HepG2 (cell line): ENCODE results near the gene DNAJC19. TPM values are rescaled to one million over a fixed set of nuclear protein-coding genes. Genes with fewer than 3 reads are reported as not detected.

ENCODE experiments used
- ATAD3A ChIP-seq: sonication (generic); formaldehyde crosslinking; IDR thresholded peaks from 2 replicates; pipeline ENCODE4 v1.4.0; 2020; ENCODE audit warnings: missing genetic modification reagents
- BRCA1 ChIP-seq: sonication (generic); formaldehyde crosslinking; IDR thresholded peaks from 2 replicates; pipeline ENCODE4 v1.4.0; 2020; ENCODE audit warnings: missing genetic modification reagents
- CEBPZ ChIP-seq: IDR thresholded peaks from 2 replicates; pipeline ENCODE4 v1.6.1; 2012; ENCODE audit warnings: low read length, improper control_type of control experiment
- FUBP1 ChIP-seq: sonication (generic); formaldehyde crosslinking; IDR thresholded peaks from 2 replicates; pipeline ENCODE4 v1.5.1; 2020; ENCODE audit warnings: missing genetic modification reagents, mild to moderate bottlenecking, borderline replicate concordance
- HDAC1 ChIP-seq: sonication (generic); formaldehyde crosslinking; IDR thresholded peaks from 2 replicates; pipeline ENCODE4 v1.5.1; 2020; ENCODE audit warnings: mild to moderate bottlenecking, missing genetic modification reagents
- HNRNPL ChIP-seq: fragments of 200-400 bp; formaldehyde crosslinking; IDR thresholded peaks from 2 replicates; pipeline ENCODE4 v1.6.1; 2017; ENCODE audit warnings: mild to moderate bottlenecking, low read depth, low read length
- PRMT3 ChIP-seq: sonication (generic); formaldehyde crosslinking; IDR thresholded peaks from 2 replicates; pipeline ENCODE4 v1.8.1; 2022; ENCODE audit warnings: low read depth, mild to moderate bottlenecking, moderate library complexity, missing genetic modification reagents, borderline replicate concordance
- RAD51 ChIP-seq: fragments of 450-650 bp; IDR thresholded peaks from 2 replicates; pipeline ENCODE4 v1.6.1; 2016; ENCODE audit warnings: borderline replicate concordance
- REPIN1 ChIP-seq: sonication (generic); formaldehyde crosslinking; IDR thresholded peaks from 2 replicates; pipeline ENCODE4 v1.8.0; 2022; ENCODE audit warnings: missing genetic modification reagents, low read depth, mild to moderate bottlenecking, borderline replicate concordance
- STAG1 ChIP-seq: sonication (generic); formaldehyde crosslinking; IDR thresholded peaks from 2 replicates; pipeline ENCODE4 v1.4.0; 2020; ENCODE audit warnings: missing genetic modification reagents
- SYNCRIP ChIP-seq: fragments of 200-400 bp; formaldehyde crosslinking; IDR thresholded peaks from 2 replicates; pipeline ENCODE4 v1.6.1; 2018; ENCODE audit warnings: mild to moderate bottlenecking, low read depth, low read length; ENCODE audit not compliant: insufficient read depth
- ZBTB44 ChIP-seq: sonication (generic); formaldehyde crosslinking; IDR thresholded peaks from 2 replicates; pipeline ENCODE4 v1.4.0; 2020; ENCODE audit warnings: missing genetic modification reagents
- ZC3H13 ChIP-seq: sonication (generic); formaldehyde crosslinking; IDR thresholded peaks from 2 replicates; pipeline ENCODE4 v1.8.1; 2023; ENCODE audit warnings: mild to moderate bottlenecking, missing genetic modification reagents, moderate library complexity
- ZC3H4 ChIP-seq: sonication (generic); formaldehyde crosslinking; IDR thresholded peaks from 2 replicates; pipeline ENCODE4 v1.4.0; 2020; ENCODE audit warnings: missing genetic modification reagents, borderline replicate concordance
- ZNF124 ChIP-seq: sonication (generic); formaldehyde crosslinking; IDR thresholded peaks from 2 replicates; pipeline ENCODE4 v1.4.0; 2020; ENCODE audit warnings: missing genetic modification reagents
- ZNF138 ChIP-seq: sonication (generic); formaldehyde crosslinking; IDR thresholded peaks from 2 replicates; pipeline ENCODE4 v1.5.0; 2020; ENCODE audit warnings: mild to moderate bottlenecking, low read depth, missing genetic modification reagents
- ZNF382 ChIP-seq: sonication (generic); formaldehyde crosslinking; IDR thresholded peaks from 2 replicates; pipeline ENCODE4 v1.5.0; 2020; ENCODE audit warnings: missing genetic modification reagents, mild to moderate bottlenecking, borderline replicate concordance
- ZNF639 ChIP-seq: conservative IDR thresholded peaks from 2 replicates; pipeline ENCODE4 v1.6.1; 2018; ENCODE audit warnings: missing genetic modification reagents
- ZNF674 ChIP-seq: sonication (generic); formaldehyde crosslinking; IDR thresholded peaks from 2 replicates; pipeline ENCODE4 v1.5.0; 2020; ENCODE audit warnings: low read depth, mild to moderate bottlenecking, missing genetic modification reagents
- ZNF782 ChIP-seq: sonication (generic); formaldehyde crosslinking; IDR thresholded peaks from 2 replicates; pipeline ENCODE4 v1.4.0; 2020; ENCODE audit warnings: missing genetic modification reagents, mild to moderate bottlenecking, borderline replicate concordance
- ZNF839 ChIP-seq: sonication (generic); formaldehyde crosslinking; IDR thresholded peaks from 2 replicates; pipeline ENCODE4 v1.4.0; 2020; ENCODE audit warnings: missing genetic modification reagents, mild to moderate bottlenecking, borderline replicate concordance
- polyA plus RNA-seq, 8 experiments: library from polyadenylated mRNA; depleted of rRNA in 3 of 8; stranded (reverse) in 7 of 8; unstranded in 1 of 8; fragments of >200 nt; fragmentation: Illumina TruSeq in 4 of 8; extraction: Trizol in 4 of 8; gene quantifications; 2 replicates each; pipeline versions ENCODE4 v1.2.1 to v1.2.3, GENCODE V29; 2011 to 2016; ENCODE audit warnings: low read depth in 4 of 8, missing spikeins in 1 of 8, mixed read lengths in 1 of 8; ENCODE audit not compliant: insufficient read depth in 1 of 8
- total RNA-seq, 5 experiments: library from RNA; depleted of rRNA; stranded (reverse); fragments of >200 nt; fragmentation: Illumina TruSeq; extraction: Trizol; gene quantifications; 2 replicates each; pipeline ENCODE4 v1.2.3, GENCODE V29; 2016; ENCODE audit warnings: low read depth in 1 of 5

DNAJC19 gene
- total and polyA plus RNA-seq, 2 of the 13 experiments (the other 11 are each of a cell fraction or from before 2014, with no cell fraction given), result 51.1 to 75.8 TPM

- TF ChIP-seq ZC3H13 (CRISPR knock-in tag), result peak; percentile 64; the same call in 1 of the 2 replicates
- TF ChIP-seq HDAC1 (CRISPR knock-in tag), result peak; percentile 90
- TF ChIP-seq ZC3H4 (CRISPR knock-in tag), result no peak
- peak; percentile 74; the same call in 1 of the 2 replicates for TF ChIP-seq PRMT3 (CRISPR knock-in tag)
- 0 out of 2 replicates have a peak, but pooled peaks have one; percentile 49 for TF ChIP-seq ZNF674 (CRISPR knock-in tag)
- TF ChIP-seq BRCA1, result no peak
- TF ChIP-seq ZBTB44 (CRISPR knock-in tag), result no peak
- TF ChIP-seq SYNCRIP, result no peak
- no peak for TF ChIP-seq RAD51
- TF ChIP-seq STAG1 (CRISPR knock-in tag), result 0 out of 2 replicates have a peak, but pooled peaks have one; percentile 2
- no peak for TF ChIP-seq ZNF138
- no peak for TF ChIP-seq CEBPZ
- no peak for TF ChIP-seq FUBP1
- TF ChIP-seq HNRNPL, result no peak
- peak; percentile 90; the same call in 1 of the 2 replicates for TF ChIP-seq ZNF782 (CRISPR knock-in tag)
- TF ChIP-seq ZNF124 (CRISPR knock-in tag), result peak; percentile 77; the same call in 1 of the 2 replicates
- TF ChIP-seq ZNF382 (CRISPR knock-in tag), result no peak
- TF ChIP-seq ATAD3A (CRISPR knock-in tag), result no peak
- TF ChIP-seq ZNF839 (CRISPR knock-in tag), result no peak
- no peak for TF ChIP-seq ZNF639 (CRISPR knock-in tag)
- TF ChIP-seq REPIN1, result peak; percentile 96
Measured at GRCh38 chr3:180989291-180990163, at the start of gene DNAJC19 (continued).
